T-helper 2 cell treated with Interferon-gamma antibody and Interleukin-4, amounts not matched to agents 100 ng/mL and 5 ng/mL, for 36 hours (primary cell): ENCODE measurements around the gene EBF4. TPM values are rescaled to one million over a fixed set of nuclear protein-coding genes. Genes with fewer than 3 reads are reported as not detected.

Source experiments
- intact Hi-C: fragments of 100-400 bp; cut with micrococcal nuclease; formaldehyde crosslinking; loops from one replicate; pipeline ENCODE4 v1.15.1; 2023
- total RNA-seq: library from RNA; stranded (reverse); gene quantifications from 2 replicates; pipeline ENCODE4 v1.2.3, GENCODE V29; 2022

The EBF4 gene, protein sequence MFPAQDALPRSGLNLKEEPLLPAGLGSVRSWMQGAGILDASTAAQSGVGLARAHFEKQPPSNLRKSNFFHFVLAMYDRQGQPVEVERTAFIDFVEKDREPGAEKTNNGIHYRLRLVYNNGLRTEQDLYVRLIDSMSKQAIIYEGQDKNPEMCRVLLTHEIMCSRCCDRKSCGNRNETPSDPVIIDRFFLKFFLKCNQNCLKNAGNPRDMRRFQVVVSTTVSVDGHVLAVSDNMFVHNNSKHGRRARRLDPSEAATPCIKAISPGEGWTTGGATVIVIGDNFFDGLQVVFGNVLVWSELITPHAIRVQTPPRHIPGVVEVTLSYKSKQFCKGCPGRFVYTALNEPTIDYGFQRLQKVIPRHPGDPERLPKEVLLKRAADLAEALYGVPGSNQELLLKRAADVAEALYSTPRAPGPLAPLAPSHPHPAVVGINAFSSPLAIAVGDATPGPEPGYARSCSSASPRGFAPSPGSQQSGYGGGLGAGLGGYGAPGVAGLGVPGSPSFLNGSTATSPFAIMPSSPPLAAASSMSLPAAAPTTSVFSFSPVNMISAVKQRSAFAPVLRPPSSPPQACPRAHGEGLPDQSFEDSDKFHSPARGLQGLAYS
- total RNA-seq = 3.3 and 3.7 TPM in 2 replicates

DNA sequence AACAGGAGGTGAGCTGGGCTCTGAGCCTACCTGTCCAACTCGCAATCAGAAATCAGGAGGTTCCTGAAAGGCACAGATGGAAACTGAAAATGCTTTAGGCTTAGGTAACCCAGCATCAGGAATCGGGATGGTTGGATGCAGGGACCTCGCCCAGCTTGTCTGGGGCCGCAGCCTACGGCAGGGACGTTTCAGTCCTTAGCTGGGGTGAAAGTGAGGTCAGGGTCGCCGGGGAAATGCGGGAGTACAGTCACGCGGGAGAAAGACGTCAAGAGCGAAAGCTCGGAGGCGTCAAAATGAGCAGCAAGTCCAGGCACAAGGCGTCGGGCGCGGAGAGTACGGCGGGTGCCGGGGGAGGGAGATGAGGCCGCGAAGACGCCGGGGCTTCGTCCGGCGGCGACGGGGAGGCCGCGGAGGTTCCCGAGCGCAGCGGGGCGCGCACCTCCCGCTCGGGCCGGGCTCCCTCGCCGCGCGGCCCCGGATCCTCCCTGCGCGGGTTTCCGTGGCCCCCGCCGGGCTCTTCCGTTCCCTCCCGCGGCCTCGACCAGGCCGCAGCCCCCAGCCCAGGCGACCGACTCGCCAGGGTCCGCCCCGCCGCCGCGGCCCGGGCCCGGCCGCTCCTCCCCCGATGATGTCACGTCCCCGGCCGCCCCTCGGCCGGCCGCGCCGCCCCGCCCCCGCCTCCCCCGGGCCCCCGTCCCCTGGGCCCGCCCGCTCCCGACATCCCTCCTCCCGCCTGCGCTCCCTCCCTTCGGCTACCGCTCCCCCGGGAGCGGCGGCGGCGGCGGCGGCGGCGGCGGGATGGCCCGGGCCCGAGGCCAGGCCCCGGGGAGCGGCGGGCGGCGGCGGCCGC lies at the start of gene EBF4:
Gene EBF4, plus strand, starts transcription at position 745 of the 850 bp plus-strand sequence. CDS start 866 bp downstream, outside the sequence.
- intact Hi-C loops = loop anchor here (10.0 kb wide), 1 partner anchor 183 kb away; the partner anchor contains the start of gene PTPRA

DNA sequence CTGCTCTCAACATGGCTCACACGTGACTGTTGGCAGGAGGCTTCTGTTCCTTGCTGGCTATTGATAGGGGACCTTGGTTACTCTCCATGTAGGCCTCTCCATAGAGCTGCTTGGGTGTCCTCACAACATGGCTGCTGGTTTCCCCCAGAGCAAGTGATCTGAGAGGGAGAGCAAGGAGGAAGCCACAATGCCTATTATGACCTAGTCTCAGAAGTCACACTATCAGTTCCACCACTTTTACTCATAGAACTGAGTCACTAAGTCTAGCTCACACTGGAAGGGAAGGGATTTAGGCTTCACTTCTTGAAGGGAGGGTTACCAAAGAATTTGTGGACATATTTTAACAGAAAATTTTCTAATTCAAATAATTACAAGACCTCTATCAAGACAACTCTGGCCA lies 48.9 kb upstream of the EBF4 start:
- intact Hi-C loops = no loop called here

DNA sequence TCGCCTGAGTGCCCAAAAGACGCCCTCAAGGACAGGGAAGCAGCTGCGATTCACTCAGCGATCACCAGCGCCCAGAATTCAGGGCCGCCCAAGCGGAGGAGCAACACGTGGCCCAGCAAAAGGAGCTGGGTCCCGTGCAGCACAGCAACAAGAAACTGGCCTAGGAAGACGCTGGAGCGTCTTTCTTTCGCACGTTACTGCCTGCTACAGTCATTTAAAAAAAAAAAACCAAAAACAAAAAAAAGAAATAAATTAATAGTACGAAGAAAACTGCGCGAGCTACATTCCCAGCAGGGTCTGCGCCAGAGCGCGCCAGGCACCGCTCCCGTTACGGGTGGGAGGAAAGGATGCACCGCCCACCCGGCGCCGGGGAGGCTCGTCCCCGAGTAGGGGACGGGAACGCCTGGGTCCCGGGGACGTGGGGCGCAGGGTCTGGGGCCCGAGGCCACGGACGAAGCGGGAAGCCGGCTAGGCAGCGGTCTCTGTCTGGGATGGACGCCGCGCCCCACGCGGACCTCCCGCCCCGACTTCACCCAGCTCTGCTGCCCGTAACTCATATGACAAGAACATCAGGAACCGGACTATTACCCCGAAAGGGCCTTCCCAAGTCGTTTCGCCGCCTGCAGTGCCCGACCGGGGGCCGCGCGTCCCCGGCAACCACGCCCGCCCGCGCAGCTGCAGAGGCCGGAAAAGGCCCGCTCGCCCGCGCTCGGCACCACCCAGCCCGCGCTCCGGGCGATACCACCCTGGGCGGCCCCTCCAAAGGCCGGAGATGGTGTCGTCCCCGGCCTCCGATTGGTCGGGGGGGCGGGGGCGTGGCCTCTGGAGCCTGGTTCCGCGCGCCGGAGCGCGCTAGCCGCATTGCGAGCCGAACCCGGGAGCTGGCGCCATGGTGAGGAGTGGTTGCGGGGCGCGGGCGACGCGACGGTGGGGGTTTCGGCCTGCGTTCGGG lies 40.5 kb upstream of the EBF4 start, which contains the start of gene NOP56:
Gene NOP56, plus strand, starts transcription at position 861 of the 952 bp plus-strand sequence. Its CDS starts 29 bp downstream, at position 890.
- intact Hi-C loops = loop anchor here (1.0 to 5.0 kb wide), 3 partner anchors 12 to 180 kb away; partner anchors contain the start of genes IDH3B and SNRPB

DNA sequence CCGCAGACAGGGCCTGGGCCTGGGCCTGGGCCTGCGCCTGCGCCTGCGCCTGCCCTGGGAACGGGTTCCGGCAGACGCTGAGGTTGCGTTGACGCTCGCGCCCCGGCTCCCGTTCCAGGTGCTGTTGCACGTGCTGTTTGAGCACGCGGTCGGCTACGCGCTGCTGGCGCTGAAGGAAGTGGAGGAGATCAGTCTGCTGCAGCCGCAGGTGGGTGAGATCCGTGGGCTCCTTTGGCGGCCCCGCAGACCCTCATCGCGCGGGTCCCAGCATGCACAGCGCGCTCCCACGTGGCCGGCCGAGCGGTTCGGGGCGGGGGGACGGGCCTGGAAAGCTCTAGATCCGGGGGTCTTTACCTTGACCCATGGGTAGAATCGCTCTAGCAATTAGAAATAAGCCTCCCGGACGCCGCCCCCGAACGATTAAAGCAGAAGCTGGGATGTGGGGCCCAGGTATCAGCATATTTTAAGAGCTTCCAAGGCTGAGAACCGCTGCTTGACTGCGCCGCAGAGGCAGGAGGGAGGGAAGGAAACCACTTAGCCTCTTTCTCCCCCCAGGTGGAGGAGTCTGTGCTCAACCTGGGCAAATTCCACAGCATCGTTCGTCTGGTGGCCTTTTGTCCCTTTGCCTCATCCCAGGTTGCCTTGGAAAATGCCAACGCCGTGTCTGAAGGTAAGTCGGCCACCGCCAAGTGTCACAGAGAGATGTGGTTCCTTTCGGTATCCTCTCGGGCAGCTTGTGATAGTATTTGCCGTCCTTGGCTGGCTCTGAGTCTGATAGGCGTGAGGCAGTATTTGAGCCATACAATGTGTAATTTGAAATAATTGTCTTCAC lies 39.6 kb upstream of the EBF4 start:
- intact Hi-C loops = loop anchor here (1.0 to 5.0 kb wide), 3 partner anchors 11 to 181 kb away; partner anchors contain the start of genes IDH3B and SNRPB

DNA sequence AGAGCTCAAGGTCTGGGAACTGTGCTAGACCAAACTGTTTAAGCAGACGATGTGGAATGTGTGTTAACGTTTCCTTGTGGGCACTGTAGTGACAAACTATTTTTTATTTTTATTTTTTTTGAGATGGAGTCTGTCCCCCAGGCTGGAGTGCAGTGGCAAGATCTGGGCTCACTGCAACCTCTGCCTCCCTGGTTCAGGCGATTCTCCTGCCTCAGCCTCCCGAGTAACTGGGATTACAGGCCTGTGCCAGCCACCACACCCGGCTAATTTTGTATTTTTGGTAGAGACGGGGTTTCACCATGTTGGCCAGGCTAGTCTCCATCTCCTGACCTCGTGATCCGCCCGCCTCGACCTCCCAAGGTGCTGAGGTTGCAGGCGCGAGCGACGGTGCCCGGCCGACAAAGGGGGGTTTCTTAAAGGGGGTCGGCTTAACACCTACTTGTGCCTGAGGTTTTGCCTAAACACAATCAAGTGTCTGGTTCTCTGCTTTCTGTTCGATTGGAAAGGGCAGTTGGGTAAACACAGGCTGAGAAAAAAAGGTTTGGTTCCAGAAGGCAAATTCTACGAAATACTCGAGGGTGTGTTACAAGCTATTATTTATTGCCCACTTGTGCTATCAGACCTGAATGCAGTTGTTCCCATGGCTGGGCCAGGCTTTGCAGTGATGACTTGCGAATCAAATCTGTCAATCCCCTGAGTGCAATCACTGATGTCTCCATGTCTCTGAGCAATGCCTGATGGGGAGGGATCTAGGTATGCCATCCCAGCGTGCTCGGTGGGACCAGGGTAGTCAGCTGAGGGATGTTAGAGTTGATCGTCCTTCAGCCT lies 38.8 kb upstream of the EBF4 start:
- intact Hi-C loops = loop anchor here (2.0 to 5.0 kb wide), 2 partner anchors 129 to 181 kb away; partner anchors contain the start of gene SNRPB

DNA sequence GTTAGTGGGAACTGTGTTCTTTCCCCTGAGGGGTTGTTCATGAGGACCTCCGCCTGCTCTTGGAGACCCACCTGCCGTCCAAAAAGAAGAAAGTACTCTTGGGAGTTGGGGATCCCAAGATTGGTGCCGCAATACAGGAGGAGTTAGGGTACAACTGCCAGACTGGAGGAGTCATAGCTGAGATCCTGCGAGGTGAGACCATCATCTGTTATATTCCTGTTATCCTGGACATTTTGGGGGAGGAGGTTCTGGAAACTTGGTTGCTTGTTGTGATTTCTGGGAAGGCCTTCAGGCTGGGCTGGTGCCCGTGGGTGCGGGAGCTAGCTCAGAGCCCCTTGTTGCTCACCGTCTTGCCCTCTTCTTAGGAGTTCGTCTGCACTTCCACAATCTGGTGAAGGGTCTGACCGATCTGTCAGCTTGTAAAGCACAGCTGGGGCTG lies 38.2 kb upstream of the EBF4 start:
- intact Hi-C loops = loop anchor here (5.0 kb wide), 1 partner anchor 182 kb away; the partner anchor contains the start of gene SNRPB

DNA sequence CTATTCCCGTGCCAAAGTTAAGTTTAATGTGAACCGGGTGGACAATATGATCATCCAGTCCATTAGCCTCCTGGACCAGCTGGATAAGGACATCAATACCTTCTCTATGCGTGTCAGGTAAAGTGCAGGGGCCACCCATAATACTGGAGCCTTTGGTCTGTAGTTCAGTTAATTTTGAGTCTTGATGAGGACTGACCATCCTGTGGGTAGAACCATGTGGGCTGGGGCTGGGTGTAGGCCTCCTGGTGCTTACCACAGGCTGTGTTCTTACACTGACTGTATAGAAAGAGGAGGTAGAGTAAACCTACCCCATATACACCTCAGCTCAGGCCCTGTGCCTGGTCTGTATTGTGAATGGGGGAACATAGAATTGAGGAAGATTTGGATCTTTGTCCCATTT lies 37.7 kb upstream of the EBF4 start:
- intact Hi-C loops = loop anchor here (5.0 kb wide), 1 partner anchor 183 kb away; the partner anchor contains the start of gene SNRPB

DNA sequence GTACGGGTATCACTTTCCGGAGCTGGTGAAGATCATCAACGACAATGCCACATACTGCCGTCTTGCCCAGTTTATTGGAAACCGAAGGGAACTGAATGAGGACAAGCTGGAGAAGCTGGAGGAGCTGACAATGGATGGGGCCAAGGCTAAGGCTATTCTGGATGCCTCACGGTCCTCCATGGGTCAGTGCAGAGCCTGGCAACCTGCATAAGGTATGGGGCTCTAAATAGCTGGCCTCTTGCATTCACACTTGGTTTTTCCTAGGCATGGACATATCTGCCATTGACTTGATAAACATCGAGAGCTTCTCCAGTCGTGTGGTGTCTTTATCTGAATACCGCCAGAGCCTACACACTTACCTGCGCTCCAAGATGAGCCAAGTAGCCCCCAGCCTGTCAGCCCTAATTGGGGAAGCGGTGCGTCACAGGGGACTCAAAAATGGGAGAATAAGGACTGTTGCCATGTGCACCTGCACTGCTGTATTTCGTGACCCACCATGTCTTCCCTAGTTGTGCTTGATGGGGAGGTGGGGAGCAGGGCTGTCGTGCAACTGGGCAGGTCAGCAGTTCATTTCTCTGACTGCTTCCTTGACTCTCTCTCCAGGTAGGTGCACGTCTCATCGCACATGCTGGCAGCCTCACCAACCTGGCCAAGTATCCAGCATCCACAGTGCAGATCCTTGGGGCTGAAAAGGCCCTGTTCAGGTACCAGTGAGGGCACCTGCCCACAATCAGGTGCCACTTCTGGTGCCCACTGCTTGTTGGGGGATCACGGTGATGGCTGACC lies 37.1 kb upstream of the EBF4 start:
- intact Hi-C loops = no loop called here

DNA sequence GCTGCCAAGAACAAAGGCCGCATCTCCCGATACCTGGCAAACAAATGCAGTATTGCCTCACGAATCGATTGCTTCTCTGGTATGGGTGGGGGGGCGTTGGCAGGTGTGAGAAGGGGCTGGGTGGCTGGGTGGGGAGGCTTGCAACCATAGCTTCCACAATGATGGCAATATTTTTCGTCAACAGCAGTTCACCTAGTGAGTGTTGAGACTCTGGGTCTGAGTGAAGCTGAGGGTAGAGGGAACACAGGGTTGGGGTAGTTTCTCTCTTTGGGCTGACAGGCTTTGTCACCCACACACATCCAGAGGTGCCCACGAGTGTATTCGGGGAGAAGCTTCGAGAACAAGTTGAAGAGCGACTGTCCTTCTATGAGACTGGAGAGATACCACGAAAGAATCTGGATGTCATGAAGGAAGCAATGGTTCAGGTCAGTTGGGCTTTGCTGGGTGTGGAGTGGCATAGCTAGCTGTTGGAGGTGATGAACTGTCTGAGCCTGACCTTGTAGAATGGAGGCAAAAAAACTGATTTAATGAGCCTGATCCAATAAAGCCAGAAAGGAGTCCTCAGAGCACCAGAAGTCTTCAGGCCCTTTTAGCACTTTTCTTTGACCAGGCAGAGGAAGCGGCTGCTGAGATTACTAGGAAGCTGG lies 36.0 kb upstream of the EBF4 start:
- intact Hi-C loops = no loop called here

DNA sequence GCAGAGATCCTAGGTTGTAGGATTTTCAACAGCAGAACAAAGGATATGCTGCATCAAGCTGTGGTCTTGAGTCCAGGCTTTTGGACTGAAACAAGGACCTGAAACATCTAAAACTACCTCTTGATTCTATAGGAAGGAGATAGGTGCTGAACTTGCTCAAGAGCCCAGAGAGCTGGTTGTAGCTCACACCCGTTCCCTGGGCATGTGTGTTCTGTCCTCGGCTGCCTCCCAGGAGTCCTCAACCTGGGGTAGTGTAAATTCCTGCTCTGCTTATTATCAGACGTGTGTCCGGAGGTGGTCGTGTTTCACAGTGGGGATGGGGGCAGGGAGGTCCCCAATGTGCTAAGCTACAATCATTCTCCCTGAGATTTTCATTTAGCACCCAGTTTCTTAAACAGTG lies 35.3 kb upstream of the EBF4 start:
- intact Hi-C loops = no loop called here

DNA sequence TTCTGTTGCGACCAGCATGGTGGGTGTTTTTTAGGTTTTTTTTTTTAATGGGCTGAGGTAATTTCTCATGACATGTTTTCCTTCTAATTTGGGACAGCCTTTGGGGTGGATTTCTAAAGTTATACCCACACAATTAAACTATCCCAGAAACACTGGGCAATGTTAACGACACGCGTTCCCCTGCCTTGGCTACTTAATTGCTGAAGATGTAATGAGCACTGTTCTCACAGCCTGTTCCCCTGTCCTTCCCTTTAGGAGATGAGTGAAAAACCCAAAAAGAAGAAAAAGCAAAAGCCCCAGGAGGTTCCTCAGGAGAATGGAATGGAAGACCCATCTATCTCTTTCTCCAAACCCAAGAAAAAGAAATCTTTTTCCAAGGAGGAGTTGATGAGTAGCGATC lies 34.9 kb upstream of the EBF4 start:
- intact Hi-C loops = no loop called here

DNA sequence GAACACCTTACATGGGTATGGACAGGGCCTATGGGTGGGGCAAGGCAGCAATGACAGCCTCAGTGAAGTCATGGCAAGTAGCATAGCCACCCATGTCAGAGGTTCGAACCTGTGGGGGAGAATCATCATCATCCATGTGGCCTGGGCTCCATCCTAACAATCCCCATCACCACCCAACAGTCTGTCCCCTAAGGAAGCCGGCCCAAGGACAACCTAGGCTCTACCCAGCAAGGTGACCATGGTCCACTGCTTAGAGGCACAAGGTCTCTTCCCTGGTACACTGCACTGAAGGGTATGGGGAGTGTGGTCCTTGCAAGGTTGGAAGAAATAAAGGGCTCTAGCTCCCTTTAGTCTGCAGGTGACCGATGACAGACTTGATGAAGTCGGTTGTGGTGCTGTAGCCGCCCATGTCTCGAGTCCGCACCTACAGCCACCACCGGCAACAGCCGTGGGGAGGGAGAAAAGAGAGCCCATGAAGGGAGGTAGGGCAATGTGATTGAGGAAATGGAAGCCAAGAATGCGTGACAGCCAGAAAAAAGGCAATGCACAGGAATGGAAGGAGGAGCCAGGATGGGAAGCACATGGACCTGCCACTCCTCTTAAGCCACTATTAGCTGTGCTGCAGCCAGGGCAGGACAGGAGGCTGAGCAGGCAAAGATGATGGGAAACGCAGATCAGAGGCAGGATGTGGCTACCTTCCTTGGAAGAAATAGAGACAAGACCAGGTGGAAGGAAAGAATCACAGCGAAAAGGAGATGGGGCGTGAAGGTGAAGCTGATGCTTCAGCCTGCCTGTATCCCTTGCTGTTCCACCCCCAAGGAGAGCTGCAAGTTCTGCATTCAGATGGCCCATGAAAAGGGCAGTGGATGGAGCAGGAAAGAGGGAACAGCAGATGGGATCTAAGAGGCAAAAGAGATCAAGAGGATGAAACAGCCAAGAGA lies 33.9 kb upstream of the EBF4 start:
- intact Hi-C loops = no loop called here

DNA sequence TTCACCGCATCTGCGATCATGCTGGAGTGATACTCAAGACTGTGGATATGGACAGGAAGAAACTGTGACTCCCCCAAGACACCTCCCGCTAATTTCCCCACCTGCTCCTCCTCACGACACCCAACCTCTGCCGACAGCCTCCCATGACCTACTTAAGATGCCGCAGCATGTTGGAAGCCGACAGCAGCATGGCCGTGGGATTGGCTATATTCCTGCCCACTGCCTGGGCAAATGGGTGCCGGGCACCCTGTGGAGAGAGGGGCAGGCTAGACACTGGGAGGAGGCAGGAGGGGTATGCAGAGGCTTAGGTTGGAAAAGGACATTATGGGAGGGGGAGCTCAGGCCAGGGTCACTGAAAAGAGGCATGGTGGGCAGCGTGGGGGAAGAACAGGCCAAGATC lies 33.0 kb upstream of the EBF4 start:
- intact Hi-C loops = no loop called here

DNA sequence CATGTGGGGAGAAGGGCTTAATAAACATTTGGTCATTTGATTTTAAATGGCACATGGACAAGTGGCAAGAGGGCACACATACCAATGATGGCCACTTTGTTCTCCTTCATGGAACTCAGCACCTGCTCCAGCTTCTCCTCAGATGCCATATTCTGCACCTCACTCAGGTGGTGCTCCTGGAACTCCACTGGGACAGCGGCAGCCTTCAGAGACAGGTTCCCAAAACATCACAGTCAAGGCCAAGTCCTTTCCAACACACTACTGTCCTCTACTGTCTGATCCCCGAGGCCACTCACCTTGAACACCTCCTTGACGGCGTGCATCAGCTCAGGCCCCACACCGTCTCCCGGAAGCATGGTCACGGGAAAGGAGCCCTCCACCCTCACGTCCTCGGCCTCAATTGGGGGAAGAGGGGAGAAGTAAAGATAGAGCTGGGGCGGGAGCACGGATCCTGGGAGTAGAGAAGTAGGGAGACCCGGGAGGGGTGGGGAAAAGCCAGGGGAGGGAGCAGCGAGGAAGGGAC lies 29.2 kb upstream of the EBF4 start:
- intact Hi-C loops = no loop called here

DNA sequence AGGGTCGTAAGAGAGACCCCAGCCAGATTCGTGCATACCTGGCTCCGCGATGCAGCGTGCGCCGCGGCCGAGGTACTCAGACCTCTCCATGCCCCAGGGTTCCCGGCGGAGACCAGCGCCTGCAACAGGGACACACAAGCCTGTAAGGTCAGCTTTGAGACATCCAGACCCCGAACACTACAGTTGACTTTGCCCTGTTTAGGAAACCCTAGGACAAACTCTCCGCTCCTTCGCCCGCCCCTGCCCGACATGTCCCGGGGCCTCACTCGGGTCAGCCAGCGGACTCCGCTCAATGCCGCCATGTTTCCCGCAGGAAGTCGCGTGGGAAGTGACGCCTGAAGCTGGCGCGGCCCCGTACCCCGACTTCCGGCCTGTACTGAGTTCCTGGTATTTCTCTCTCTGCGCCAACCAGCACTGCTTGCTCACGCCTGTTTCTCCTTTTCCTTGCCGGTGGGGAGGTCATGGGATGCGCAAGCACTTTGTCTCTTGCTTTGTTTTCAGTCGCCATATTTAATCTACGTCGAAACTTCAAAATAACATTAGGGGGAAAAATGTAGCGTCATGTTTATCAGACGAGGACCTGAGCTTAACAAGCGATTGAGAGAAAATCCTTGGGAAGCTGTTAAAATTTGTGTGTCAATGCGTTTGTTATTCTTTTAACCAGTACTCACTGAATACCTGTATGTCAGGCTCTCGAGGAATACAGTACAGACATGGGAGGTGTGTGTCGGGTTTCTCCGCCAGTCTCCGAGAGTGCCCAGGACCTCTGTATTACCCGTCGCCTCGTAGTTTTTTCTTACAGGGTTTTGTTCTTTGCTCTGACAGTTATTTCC lies 28.5 kb upstream of the EBF4 start, which contains the start of gene IDH3B:
Gene IDH3B, minus strand, starts transcription at position 330 of the 833 bp plus-strand sequence. Its CDS starts 28 bp downstream, at position 302.
- intact Hi-C loops = loop anchor here (1.0 kb wide), 3 partner anchors 12 to 194 kb away; partner anchors contain the start of genes NOP56, PCED1A, SNRPB and VPS16
